HUDEP-2 (cell line): ENCODE data around the gene TMEM117.
"Not testable (repeated sequence)": the region's sequence is repeated elsewhere in the genome, so short reads cannot be mapped to it uniquely, and the experiment has no call there.

Source experiments
- DNase-seq, 76 experiments: peaks; one replicate each; lab custom pipeline; 2025; ENCODE audit not compliant: unreplicated experiment in 76 of 76; lab: John Stamatoyannopoulos, UW

Gene TMEM117

GRCh38 chr12:43836475-43836989 is 651 bp downstream of the TMEM117 start:
- peak in 15 of 76 experiments; percentile 3 to 31 (median 15) for DNase-seq

GRCh38 chr12:43840338-43840737 is 4.5 kb downstream of the TMEM117 start:
- no peak for DNase-seq

GRCh38 chr12:43841253-43841652 is 5.4 kb downstream of the TMEM117 start:
- no peak for DNase-seq

- no peak for DNase-seq
Measured at GRCh38 chr12:43842259-43842658, 6.4 kb downstream of the TMEM117 start.

GRCh38 chr12:43847425-43848225 is 11.7 kb downstream of the TMEM117 start:
- peak in 26 of 76 experiments; percentile 0 to 76 (median 32) for DNase-seq

GRCh38 chr12:43848226-43848507 is 12.3 kb downstream of the TMEM117 start:
- DNase-seq, result peak in 3 of 76 experiments; percentile 3 to 22 (median 16)

GRCh38 chr12:43848786-43849185 is 12.9 kb downstream of the TMEM117 start:
- DNase-seq, result no peak

GRCh38 chr12:43852744-43853143 is 16.9 kb downstream of the TMEM117 start:
- no peak for DNase-seq

- no peak for DNase-seq
Measured at GRCh38 chr12:43856972-43857371, 21.1 kb downstream of the TMEM117 start.

- no peak for DNase-seq
Measured at GRCh38 chr12:43858096-43858495, 22.2 kb downstream of the TMEM117 start.

- no peak for DNase-seq
Measured at GRCh38 chr12:43858991-43859390, 23.1 kb downstream of the TMEM117 start.

GRCh38 chr12:43861015-43861839 is 25.3 kb downstream of the TMEM117 start:
- no peak for DNase-seq

- DNase-seq, result no peak
Measured at GRCh38 chr12:43861840-43862150, 25.9 kb downstream of the TMEM117 start.

GRCh38 chr12:43863770-43864366 is 28.0 kb downstream of the TMEM117 start:
- no peak for DNase-seq

- not testable (repeated sequence) for DNase-seq
Measured at GRCh38 chr12:43864557-43864956, 28.7 kb downstream of the TMEM117 start.

- no peak for DNase-seq
Measured at GRCh38 chr12:43869184-43869583, 33.3 kb downstream of the TMEM117 start.

GRCh38 chr12:43869765-43870164 is 33.9 kb downstream of the TMEM117 start:
- not testable (repeated sequence) for DNase-seq

GRCh38 chr12:43871258-43871657 is 35.4 kb downstream of the TMEM117 start:
- not testable (repeated sequence) for DNase-seq

GRCh38 chr12:43872396-43872795 is 36.5 kb downstream of the TMEM117 start:
- DNase-seq, result no peak

GRCh38 chr12:43878050-43878449 is 42.2 kb downstream of the TMEM117 start:
- DNase-seq, result no peak

- no peak for DNase-seq
Measured at GRCh38 chr12:43880547-43880946, 44.7 kb downstream of the TMEM117 start.
